Fibroblast of the aortic adventitia (primary cell): ENCODE data around the gene ANKRD28. TPM values are rescaled to one million over a fixed set of nuclear protein-coding genes. Genes with fewer than 3 reads are reported as not detected.

Source experiments
- DNase-seq: peaks from one replicate; pipeline ENCODE4 v3.0.0-alpha.2; 2010; ENCODE audit warnings: low read depth
- H3K4me3 ChIP-seq: 2 replicates; pipeline ENCODE4 v1.5.1; 2011; ENCODE audit warnings: low read depth, mild to moderate bottlenecking, control low read depth, low read length, moderate library complexity
- total RNA-seq: library from RNA; depleted of rRNA; stranded (reverse); fragments of >200 nt; gene quantifications from 2 replicates; pipeline ENCODE4 v1.2.3, GENCODE V29; 2012; ENCODE audit warnings: low replicate concordance
- TF ChIP-seq, protein P1 (sequence below): IDR thresholded peaks from 2 replicates; pipeline ENCODE4 v1.5.1; 2011; ENCODE audit warnings: mild to moderate bottlenecking, low read length, control low read depth, inconsistent platforms; ENCODE audit not compliant: insufficient read depth

Gene ANKRD28
- total RNA-seq, 1 donor: 121 TPM

DNA sequence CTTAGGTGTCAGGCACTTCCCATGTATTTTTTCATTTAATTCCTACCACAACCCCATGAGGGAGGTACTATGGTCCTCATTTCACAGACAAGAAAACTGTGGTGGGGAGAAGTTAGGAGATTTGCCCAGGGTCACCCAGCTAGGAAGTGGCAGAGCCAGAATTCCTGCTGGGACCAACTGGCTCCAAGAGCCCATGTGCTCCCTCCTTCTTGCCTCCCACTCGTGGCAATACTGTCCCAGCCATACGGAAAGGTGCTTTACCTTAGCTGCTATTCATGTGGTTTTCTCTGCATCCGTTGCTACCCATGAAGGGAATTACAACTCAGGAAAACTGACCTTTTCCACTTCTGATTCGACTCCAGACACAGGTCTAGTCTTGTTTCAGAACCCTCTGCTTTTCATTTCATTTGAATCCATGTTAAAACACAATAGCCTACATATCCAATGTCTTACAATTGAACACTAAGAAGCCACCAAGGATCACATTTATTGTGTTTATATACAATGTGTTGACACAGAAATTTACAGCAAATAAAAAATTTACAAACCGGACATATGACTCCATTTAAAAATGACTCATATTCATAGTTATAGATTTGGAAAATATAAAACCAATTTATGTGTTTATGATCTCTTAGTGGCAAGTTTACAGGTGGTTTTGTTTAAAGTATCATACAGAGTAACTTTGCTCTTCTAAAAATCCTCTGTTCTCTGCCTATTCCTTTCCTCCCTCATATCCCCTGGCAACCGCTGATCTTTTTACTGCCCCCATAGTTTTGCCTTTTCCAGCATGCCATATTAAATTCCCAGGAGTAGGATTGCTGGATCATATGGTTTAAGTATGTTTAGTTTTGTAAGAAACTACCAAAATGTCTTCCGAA, 137.5 kb downstream of the ANKRD28 start:
- TF ChIP-seq, protein P1, sequence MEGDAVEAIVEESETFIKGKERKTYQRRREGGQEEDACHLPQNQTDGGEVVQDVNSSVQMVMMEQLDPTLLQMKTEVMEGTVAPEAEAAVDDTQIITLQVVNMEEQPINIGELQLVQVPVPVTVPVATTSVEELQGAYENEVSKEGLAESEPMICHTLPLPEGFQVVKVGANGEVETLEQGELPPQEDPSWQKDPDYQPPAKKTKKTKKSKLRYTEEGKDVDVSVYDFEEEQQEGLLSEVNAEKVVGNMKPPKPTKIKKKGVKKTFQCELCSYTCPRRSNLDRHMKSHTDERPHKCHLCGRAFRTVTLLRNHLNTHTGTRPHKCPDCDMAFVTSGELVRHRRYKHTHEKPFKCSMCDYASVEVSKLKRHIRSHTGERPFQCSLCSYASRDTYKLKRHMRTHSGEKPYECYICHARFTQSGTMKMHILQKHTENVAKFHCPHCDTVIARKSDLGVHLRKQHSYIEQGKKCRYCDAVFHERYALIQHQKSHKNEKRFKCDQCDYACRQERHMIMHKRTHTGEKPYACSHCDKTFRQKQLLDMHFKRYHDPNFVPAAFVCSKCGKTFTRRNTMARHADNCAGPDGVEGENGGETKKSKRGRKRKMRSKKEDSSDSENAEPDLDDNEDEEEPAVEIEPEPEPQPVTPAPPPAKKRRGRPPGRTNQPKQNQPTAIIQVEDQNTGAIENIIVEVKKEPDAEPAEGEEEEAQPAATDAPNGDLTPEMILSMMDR: no peak
- no peak overlapping the region for H3K4me3 ChIP-seq
- no peak for DNase-seq

DNA sequence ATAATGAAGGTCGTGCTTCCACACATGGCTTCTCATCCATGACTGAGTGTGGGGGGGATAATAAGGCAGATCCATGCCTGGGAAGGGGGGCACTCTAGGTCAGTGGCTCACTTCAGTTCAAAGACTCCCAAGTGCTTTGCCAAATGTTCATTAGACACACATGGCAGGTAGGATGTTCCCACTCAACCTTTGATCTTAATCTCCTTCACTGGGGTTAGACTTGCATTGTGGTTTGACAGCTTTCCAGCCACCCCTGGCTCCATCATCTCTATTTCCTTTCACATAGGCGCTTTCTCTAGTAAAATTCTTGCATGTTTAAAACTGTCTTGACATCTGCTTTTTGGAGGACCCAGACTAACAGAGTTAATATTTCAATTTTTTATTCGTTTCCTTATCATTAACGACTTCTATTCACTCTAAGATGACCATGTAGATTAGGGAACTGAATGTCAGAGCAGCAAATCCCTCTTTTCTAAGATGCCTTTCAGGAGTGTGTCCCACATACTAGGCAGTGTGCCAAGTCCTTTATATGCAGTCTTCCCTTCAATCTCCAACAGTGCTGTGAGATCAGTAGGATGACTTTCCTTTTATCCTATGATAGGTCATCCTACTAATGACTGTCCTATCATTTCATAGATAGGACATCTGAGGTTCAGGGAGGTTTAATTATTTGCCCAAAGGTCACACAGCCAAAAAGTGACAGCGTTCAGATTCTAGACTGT, 138.4 kb downstream of the ANKRD28 start:
- TF ChIP-seq, protein P1: no peak
- peak; percentile 4 for DNase-seq
- no peak overlapping the region for H3K4me3 ChIP-seq

DNA sequence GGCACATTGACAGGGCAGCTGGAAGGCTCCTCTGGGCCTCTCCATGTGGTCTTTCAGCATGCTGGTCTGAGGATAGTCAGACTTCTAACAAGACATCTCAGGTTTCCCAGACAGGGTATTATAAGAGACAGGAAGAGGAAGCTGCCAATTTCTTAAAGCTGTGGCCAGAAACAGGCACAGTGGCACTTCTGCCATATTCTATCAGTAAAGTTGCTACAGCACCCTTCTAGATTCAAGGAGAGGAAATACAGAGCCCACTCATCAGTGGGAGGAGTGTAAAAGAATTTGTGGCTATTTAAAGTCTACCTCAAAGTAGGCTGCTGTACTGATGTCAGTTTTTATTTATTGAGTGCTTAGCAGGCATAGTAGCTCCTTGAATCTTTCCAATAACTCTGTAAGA, 140.8 kb downstream of the ANKRD28 start:
- no peak overlapping the region for H3K4me3 ChIP-seq
- no peak for DNase-seq

DNA sequence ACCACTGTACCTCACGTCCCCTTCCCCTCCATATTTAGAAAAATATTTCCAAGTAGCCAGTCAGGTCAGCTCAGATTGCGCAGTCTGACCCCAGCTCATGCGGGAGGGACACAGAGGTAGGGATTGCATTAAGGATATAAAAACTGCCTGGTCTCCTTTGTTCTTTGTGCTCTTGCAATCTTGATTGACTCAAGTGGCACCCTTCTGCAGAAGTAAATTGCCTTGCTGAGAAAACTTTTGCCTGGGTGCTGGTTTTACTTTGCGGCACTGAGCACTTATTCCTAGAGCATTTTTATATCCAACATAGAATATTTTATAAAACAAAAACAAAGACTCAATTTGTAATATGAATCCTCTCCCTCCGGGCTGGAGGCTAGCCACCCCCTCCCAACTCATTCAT, 141.4 kb downstream of the ANKRD28 start:
- DNase-seq: no peak
- no peak overlapping the region for H3K4me3 ChIP-seq
- TF ChIP-seq, protein P1: no peak

More for the DNA sequence above, 140.8 kb downstream of the ANKRD28 start:
- TF ChIP-seq, protein P1: no peak

DNA sequence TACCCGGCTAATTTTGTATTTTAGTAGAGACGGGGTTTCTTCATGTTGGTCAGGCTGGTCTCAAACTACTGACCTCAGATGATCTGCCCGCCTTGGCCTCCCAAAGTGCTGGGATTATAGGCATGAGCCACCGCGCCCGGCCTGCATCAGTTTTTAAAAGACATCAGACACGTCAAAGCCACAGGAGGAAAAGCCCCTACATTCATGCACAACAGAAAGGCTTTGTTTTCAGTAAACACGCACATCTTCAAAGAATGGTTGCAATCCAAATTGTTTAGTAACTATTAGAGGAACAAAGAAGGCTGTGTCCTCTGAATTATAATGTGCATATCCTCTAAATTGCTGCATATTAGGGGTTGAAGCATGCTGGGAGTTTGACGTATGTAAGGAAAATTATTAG, 142.9 kb downstream of the ANKRD28 start:
- DNase-seq: no peak
- TF ChIP-seq, protein P1: no peak
- H3K4me3 ChIP-seq: no peak overlapping the region

DNA sequence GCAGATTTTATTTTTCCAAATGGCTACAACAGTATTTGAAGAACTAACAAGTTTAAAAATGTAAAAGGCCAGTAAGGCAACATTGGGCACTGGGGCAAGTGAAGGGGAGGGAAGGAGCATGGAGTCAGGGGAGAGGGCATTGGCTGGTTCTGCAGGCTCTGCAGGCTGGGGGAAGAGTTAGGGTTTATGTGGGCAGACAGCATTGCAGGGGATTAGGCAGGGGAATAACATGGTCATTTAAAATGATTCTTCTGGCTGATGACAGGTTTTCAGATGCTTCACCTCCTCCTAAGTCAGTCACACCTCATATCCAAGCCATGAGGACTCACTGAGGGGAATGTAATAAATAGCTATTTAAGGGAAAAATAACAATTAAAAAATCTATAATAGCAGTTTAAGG, 143.7 kb downstream of the ANKRD28 start:
- TF ChIP-seq, protein P1: no peak
- DNase-seq: no peak
- H3K4me3 ChIP-seq: no peak overlapping the region
